SK-N-SH (cell line): ENCODE data around the gene PXDN. TPM values are rescaled to one million over a fixed set of nuclear protein-coding genes. Genes with fewer than 3 reads are reported as not detected.

Experiments used
- CTCF ChIA-PET: fragments of 300-600, 350-600 bp; formaldehyde crosslinking; extraction: SDS; loops from one replicate; lab custom pipeline; 2021; lab: Yijun Ruan, JAX
- POLR2A ChIA-PET: fragments of 350-600 bp; sonication (Branson Sonifier 250); formaldehyde crosslinking; extraction: SDS; loops from one replicate; lab custom pipeline; 2020; ENCODE audit warnings: antibody characterized with exemption, inconsistent platforms; lab: Yijun Ruan, JAX
- DNase-seq: peaks from one replicate; pipeline ENCODE4 v3.0.0; 2012
- H2AFZ ChIP-seq: fragments of 200-600 bp; sonication (generic); 2 replicates; pipeline ENCODE4 v1.8.1; 2016; ENCODE audit warnings: antibody characterized with exemption, mild to moderate bottlenecking, low read depth
- H3F3A ChIP-seq: fragments of 200-600 bp; sonication (generic); replicated peaks from 2 replicates; pipeline ENCODE3; 2016; ENCODE audit warnings: antibody characterized with exemption, mild to moderate bottlenecking; ENCODE audit not compliant: insufficient read depth
- H3K27ac ChIP-seq, 2 experiments: fragments of 200-500 bp in 1 of 2; fragments of 200-600 bp in 1 of 2; sonication (Bioruptor generic) in 1 of 2; sonication (generic), shearing (Covaris generic) in 1 of 2; 2 replicates each; pipeline versions ENCODE4 v1.5.1 to v1.6.1; 2014 to 2016; ENCODE audit warnings: low read depth in 2 of 2, inconsistent platforms in 1 of 2, low read length in 1 of 2, mild to moderate bottlenecking in 1 of 2, mixed read lengths in 1 of 2
- H3K27me3 ChIP-seq: fragments of 200-600 bp; sonication (generic), shearing (Covaris generic); 2 replicates; pipeline ENCODE4 v1.6.1; 2016; ENCODE audit warnings: mixed run types; ENCODE audit not compliant: insufficient read depth
- H3K36me3 ChIP-seq, 2 experiments: fragments of 200-500 bp in 1 of 2; fragments of 200-600 bp in 1 of 2; sonication (Bioruptor generic) in 1 of 2; sonication (generic) in 1 of 2; replicated peaks in 1 of 2; 2 replicates each; pipeline versions ENCODE3 to v1.5.1; 2014 to 2016; ENCODE audit warnings: low read length in 1 of 2, mild to moderate bottlenecking in 1 of 2; ENCODE audit not compliant: insufficient read depth in 2 of 2, control insufficient read depth in 1 of 2
- H3K4me1 ChIP-seq, 2 experiments: fragments of 200-500 bp in 1 of 2; fragments of 200-600 bp in 1 of 2; sonication (Bioruptor generic) in 1 of 2; sonication (generic), shearing (Covaris generic) in 1 of 2; 2 replicates each; pipeline versions ENCODE4 v1.5.1 to v1.6.1; 2014 to 2016; ENCODE audit warnings: low read depth in 1 of 2, low read length in 1 of 2, mixed run types in 1 of 2; ENCODE audit not compliant: insufficient read depth in 2 of 2, control insufficient read depth in 1 of 2
- H3K4me2 ChIP-seq: fragments of 200-600 bp; sonication (generic), shearing (Covaris generic); 2 replicates; pipeline ENCODE4 v1.6.1; 2017; ENCODE audit warnings: mixed run types
- H3K4me3 ChIP-seq, 2 experiments: fragments of 200-500 bp in 1 of 2; fragments of 200-600 bp in 1 of 2; sonication (Bioruptor generic) in 1 of 2; sonication (generic), shearing (Covaris generic) in 1 of 2; 2 replicates each; pipeline versions ENCODE4 v1.5.1 to v1.8.1; 2014 to 2016; ENCODE audit warnings: low read depth in 2 of 2, inconsistent platforms in 1 of 2, low read length in 1 of 2, mild to moderate bottlenecking in 1 of 2, mixed read lengths in 1 of 2, moderate library complexity in 1 of 2
- H3K79me2 ChIP-seq: fragments of 200-600 bp; sonication (generic); 2 replicates; pipeline ENCODE4 v1.8.1; 2017; ENCODE audit warnings: mild to moderate bottlenecking; ENCODE audit not compliant: insufficient read depth
- H3K9ac ChIP-seq: fragments of 200-600 bp; sonication (generic); 2 replicates; pipeline ENCODE4 v1.6.1; 2017; ENCODE audit warnings: mixed run types
- H3K9me2 ChIP-seq: fragments of 200-600 bp; sonication (generic); 2 replicates; pipeline ENCODE4 v1.6.1; 2017; ENCODE audit warnings: mixed run types
- H3K9me3 ChIP-seq: fragments of 200-600 bp; sonication (generic); 2 replicates; pipeline ENCODE4 v1.6.1; 2017; ENCODE audit warnings: mixed run types, mild to moderate bottlenecking, moderate library complexity
- H4K20me1 ChIP-seq: fragments of 200-600 bp; sonication (generic); 2 replicates; pipeline ENCODE4 v1.6.1; 2017; ENCODE audit warnings: mild to moderate bottlenecking, mixed run types; ENCODE audit not compliant: insufficient read depth
- ELF1 ChIP-seq: IDR thresholded peaks from 2 replicates; pipeline ENCODE4 v1.4.0; 2012
- RAD21 ChIP-seq: IDR thresholded peaks from 2 replicates; pipeline ENCODE4 v1.6.1; 2012; ENCODE audit warnings: mild to moderate bottlenecking, low read length
- RFX5 ChIP-seq: IDR thresholded peaks from 2 replicates; pipeline ENCODE4 v1.6.1; 2012; ENCODE audit warnings: mild to moderate bottlenecking, improper control_type of control experiment, low read length
- SIN3A ChIP-seq: IDR thresholded peaks from 2 replicates; pipeline ENCODE4 v1.6.1; 2012; ENCODE audit warnings: low read depth, mild to moderate bottlenecking, low read length, moderate library complexity, borderline replicate concordance
- TAF1 ChIP-seq: IDR thresholded peaks from 2 replicates; pipeline ENCODE4 v1.6.1; 2012; ENCODE audit warnings: low read depth, mild to moderate bottlenecking, low read length, moderate library complexity, borderline replicate concordance
- WGBS: methylation state at CpG from one replicate; pipeline ENCODE4 v1.1.6; 2017; ENCODE audit warnings: low lambda C conversion rate; 5-methylcytosine and 5-hydroxymethylcytosine counted together
- polyA plus RNA-seq, 3 experiments: library from polyadenylated mRNA; depleted of rRNA; stranded (reverse); fragments of >200 nt; gene quantifications; 2 replicates each; pipeline ENCODE4 v1.2.3, GENCODE V29; 2012
- TF ChIP-seq, protein P1 (sequence below): fragments of 150-350 bp; IDR thresholded peaks from 2 replicates; pipeline ENCODE4 v1.6.1; 2016; ENCODE audit warnings: mild to moderate bottlenecking, low read depth, low read length
- TF ChIP-seq, protein P2 (sequence below): IDR thresholded peaks from 2 replicates; pipeline ENCODE4; 2012
- TF ChIP-seq, protein P3 (sequence below): IDR thresholded peaks from 2 replicates; pipeline ENCODE4 v1.4.0; 2012; ENCODE audit warnings: low read depth
- TF ChIP-seq, protein P4 (sequence below): IDR thresholded peaks from 2 replicates; pipeline ENCODE4 v1.4.0; 2012; ENCODE audit warnings: low read depth, borderline replicate concordance

The PXDN gene
- polyA plus RNA-seq, 1 of the 3 experiments (the other 2 are of a cell fraction), result 146 TPM

DNA sequence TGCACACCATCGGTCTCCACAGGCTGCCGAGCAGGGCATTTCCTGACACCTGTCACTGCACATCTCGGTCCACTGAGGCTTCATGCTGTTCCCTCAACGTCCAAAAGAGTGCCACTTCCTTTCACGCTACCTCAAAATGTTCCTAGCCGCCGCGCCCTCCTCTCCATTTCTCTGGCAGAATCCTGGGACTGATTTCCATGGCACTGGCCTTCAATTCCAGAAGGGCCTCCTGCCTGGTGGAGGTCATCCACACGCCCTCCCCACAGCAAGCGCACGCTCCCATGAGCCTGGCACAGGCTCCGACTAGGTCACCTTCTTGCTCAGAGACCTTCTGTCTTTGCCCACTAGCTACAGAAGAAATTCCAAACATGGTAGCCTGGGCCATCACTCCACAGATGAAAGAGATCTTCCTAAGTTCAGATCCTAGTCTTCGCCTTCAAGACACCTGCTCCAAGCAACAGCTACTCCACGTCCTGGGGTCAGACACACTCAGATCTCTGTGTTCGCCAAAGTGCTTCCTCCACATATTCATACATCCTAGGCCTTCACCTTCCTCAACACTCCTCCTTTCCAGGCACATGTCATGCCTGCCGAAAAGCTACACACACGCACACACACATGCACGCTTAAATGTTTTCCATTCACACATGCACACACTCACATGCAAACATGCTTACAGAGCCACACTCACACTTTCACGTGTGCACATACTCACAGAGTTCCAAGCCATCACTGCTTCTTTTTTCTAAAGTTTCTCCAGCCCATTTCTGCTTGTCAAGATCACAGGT lies 94.0 kb downstream of the PXDN start (continued):
- TF ChIP-seq, protein P1, sequence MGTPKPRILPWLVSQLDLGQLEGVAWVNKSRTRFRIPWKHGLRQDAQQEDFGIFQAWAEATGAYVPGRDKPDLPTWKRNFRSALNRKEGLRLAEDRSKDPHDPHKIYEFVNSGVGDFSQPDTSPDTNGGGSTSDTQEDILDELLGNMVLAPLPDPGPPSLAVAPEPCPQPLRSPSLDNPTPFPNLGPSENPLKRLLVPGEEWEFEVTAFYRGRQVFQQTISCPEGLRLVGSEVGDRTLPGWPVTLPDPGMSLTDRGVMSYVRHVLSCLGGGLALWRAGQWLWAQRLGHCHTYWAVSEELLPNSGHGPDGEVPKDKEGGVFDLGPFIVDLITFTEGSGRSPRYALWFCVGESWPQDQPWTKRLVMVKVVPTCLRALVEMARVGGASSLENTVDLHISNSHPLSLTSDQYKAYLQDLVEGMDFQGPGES, result no peak
- no peak for TF ChIP-seq RFX5
- TF ChIP-seq RAD21, result no peak
- TF ChIP-seq ELF1, result no peak
- TF ChIP-seq, all 33 proteins: peak for 0

GRCh38 chr2:1649103-1650084 lies 94.9 kb downstream of the PXDN start:
- ChIA-PET CTCF (no interaction called here), POLR2A (no interaction called here)
- Histone ChIP-seq H3K4me3 (no peak overlapping the region), H3K4me2 (no peak overlapping the region), H3K9ac (no peak overlapping the region), H2AFZ (no peak overlapping the region), H3F3A (peaks cover 9% of the 10 kb centered on the region), H3K27me3 (no peaks in the 10 kb centered on the region), H3K27ac (no peak overlapping the region), H3K79me2 (peaks cover 21% of the 10 kb centered on the region), H3K4me1 (peaks cover 0 to 15% of the 10 kb centered on the region in 2 experiments; a peak in 2 of 4 replicates), H3K9me2 (no peaks in the 10 kb centered on the region), H3K36me3 (peaks cover 50 to 82% of the 10 kb centered on the region in 2 experiments), H3K9me3 (no peaks in the 10 kb centered on the region), H4K20me1 (0 out of 2 replicates have a peak, but pooled peaks cover 3% of the 10 kb centered on the region)
- no peak for DNase-seq
- no peak for TF ChIP-seq TAF1
- TF ChIP-seq, protein P2, sequence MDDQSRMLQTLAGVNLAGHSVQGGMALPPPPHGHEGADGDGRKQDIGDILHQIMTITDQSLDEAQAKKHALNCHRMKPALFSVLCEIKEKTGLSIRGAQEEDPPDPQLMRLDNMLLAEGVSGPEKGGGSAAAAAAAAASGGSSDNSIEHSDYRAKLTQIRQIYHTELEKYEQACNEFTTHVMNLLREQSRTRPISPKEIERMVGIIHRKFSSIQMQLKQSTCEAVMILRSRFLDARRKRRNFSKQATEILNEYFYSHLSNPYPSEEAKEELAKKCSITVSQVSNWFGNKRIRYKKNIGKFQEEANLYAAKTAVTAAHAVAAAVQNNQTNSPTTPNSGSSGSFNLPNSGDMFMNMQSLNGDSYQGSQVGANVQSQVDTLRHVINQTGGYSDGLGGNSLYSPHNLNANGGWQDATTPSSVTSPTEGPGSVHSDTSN, result no peak
- TF ChIP-seq, protein P3, sequence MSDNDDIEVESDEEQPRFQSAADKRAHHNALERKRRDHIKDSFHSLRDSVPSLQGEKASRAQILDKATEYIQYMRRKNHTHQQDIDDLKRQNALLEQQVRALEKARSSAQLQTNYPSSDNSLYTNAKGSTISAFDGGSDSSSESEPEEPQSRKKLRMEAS, result no peak
- no peak for TF ChIP-seq SIN3A
- TF ChIP-seq, protein P4, sequence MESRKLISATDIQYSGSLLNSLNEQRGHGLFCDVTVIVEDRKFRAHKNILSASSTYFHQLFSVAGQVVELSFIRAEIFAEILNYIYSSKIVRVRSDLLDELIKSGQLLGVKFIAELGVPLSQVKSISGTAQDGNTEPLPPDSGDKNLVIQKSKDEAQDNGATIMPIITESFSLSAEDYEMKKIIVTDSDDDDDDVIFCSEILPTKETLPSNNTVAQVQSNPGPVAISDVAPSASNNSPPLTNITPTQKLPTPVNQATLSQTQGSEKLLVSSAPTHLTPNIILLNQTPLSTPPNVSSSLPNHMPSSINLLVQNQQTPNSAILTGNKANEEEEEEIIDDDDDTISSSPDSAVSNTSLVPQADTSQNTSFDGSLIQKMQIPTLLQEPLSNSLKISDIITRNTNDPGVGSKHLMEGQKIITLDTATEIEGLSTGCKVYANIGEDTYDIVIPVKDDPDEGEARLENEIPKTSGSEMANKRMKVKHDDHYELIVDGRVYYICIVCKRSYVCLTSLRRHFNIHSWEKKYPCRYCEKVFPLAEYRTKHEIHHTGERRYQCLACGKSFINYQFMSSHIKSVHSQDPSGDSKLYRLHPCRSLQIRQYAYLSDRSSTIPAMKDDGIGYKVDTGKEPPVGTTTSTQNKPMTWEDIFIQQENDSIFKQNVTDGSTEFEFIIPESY, result no peak
- WGBS, result 96% methylated on average over 58 of the region's 58 CpGs
